GM18520 (cell line): ENCODE results near the gene REV1.
"Not testable (repeated sequence)": the region's sequence is repeated elsewhere in the genome, so short reads cannot be mapped to it uniquely, and the experiment has no call there.

Source experiments
- ATAC-seq: cut with Tn5 transposase; IDR thresholded peaks from one replicate; pipeline ENCODE4 v1.9.1; 2021; ENCODE audit not compliant: unreplicated experiment

The REV1 gene

DNA sequence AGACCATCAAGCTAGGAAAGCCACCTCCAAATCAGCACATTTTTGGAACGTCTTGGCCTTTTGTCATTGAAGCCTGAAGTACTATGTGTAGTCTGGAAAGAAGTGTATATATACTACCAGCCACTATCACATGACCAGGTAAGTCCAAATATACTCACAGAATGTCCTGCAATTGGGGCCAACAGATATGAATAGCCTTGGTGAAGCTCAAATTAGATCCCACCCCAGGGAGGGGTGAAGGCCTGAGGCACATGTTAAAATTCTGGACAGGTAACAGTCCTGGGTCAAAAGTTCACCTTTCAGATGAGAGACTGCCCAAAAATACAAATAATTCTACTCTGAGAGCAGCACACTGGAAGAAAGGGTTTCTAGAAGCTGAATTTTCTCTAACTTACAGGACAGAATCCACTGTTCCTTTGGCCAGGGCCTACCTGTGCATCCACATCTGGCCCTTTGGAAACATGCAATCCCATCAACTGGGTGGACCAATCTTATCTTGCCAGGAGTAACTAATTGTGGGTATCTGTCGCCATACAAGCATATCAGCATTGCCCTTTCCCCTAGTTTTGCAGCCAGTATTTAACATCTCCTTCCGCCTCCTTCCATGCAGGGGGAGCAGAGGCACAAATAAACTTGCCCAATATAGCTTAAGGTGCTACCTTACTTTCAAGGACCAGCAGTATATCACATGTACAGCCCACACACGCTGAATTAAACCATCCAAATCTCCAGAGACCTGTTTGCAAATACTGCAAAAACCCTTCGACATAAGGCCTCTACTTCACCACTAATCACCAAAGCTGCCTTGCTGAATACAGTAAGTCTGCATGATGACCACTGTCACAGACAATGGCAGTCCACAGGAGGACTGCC is 84.8 kb downstream of the REV1 start:
- no peak for ATAC-seq

- no peak for ATAC-seq
These were observed 85.6 kb downstream of the REV1 start for GRCh38 chr2:99404039-99404796.

DNA sequence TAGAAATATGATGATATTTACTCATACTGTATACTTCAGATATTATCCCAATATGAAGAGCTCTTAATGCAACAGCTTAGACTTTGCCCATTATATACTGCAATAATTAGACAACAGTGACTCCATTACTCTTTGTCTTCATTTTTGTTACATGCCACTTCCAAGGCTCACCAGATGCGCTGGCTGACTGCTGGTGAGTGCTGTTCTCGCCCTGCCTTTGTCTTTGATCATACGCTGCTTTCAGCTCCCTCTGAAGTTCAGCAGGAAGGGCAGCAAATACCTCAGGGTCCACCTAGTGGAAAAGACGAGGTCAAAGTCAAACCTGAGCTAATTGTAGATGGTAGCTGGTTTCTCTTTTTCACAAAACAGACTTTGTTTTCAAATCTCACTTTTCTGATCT is 86.3 kb downstream of the REV1 start:
- no peak for ATAC-seq

DNA sequence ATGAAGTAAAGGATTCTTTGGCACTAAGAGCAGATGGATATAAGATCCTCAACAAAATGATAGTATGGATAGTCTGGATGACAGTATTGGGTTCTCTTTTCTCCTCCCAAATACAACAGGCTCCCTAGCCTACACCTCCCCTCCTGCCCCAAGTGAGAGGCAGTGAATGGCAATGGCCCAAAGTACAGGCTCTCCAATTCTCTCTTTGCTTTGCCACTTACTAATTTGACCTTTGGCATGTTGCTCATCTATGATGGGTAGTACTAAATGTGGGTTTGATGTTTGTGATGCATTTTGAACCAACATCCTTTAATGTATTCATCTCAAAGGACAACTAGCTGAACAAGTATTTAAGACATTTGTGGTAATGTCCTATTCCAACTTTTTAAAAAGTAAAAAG is 86.7 kb downstream of the REV1 start:
- ATAC-seq, result no peak

DNA sequence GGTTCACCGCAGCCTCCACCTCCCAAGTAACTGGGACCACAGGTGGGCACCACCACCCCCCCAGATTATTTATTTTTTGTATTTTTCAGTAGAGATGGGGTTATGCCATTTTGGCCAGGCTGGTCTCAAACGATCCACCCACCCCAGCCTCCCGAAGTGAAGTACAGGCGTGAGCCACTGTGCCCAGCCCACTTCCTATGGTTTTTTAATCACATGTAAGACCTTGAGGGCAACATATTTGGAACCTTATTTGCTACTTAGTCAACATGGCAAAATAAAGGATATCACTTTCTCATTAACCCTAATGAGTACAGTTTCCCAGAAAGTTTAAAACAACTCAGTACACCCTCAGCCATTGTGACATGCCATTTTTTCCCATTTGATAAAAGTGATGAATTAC is 88.0 kb downstream of the REV1 start:
- no peak for ATAC-seq

DNA sequence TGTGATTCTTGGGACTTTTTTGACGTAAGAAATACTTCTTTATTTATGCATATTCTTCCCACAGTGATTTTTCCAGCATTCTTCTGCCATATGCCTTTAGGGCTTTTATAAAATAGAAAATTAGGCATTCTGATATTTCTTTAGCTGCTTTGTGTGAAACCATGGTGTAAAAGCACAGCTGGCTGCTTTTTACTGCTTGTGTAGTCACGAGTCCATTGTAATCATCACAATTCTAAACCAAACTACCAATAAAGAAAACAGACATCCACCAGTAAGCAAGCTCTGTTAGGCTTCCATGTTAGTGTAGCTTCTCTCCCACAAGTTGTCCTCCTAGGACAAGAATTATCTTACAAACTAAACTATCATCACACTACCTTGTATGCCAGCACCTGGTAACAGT is 90.0 kb downstream of the REV1 start:
- ATAC-seq, result no peak

DNA sequence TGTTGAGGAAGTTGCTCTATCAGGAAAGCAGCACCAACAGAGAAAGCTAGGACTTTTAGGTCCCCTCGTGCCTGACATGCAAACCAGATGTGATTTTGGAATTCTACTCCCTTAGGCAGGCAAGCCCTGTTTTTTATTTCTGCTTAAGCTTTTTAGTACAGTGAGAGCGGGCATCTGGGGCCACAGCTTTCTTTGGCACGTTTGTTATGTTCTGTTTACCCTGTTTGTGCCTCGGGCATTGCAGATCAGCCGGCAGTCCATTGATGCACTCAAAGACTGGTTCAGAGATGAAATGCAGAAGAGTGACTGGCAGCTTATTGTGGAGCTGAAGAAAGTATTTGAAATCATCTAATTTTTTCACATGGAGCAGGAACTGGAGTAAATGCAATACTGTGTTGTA is 90.8 kb downstream of the REV1 start:
- ATAC-seq, result no peak

DNA sequence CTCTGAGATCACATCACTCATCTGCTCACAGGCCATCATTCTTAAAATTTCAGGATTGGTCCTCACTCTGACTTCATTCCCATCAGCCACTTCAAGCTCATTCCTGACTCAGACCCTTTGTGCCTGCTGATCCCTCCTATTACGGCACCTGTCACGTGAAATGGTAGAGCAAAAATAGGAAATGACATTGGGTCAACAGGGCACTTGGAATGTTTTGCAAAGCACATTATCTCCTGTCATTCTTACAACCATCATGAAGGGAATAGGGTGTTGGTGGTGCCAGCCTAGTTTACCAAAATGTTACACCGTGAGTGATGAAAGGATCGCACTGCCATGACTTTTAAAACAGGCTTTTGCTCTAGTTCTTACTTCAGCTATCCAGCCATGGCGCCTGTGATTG is 91.5 kb downstream of the REV1 start:
- no peak for ATAC-seq

- no peak for ATAC-seq
These were observed 92.4 kb downstream of the REV1 start for GRCh38 chr2:99397266-99397920.

- no peak for ATAC-seq
These were observed 94.2 kb downstream of the REV1 start for GRCh38 chr2:99395589-99396130.

DNA sequence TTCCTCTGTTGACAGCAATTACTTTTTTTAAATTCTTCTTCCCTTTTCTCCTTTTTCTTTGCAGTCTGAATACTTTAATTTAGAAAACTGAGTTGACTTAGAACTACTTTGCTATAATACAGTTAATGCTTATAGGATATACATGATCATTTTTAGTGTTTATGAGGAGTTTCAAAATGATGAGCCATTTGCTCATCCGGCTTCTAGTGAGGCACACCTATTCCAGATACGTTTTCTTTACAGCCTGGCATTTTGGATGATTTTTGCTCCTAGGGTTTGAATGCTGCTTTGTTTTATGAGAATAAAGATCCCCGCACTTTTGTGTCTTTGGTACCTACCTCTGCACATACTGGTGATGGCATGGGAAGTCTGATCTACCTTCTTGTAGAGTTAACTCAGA is 99.9 kb downstream of the REV1 start:
- ATAC-seq, result no peak

GRCh38 chr2:99389371-99389770 is 100.4 kb downstream of the REV1 start:
- ATAC-seq, result no peak

- ATAC-seq, result no peak
These were observed 100.9 kb downstream of the REV1 start for GRCh38 chr2:99388892-99389291.

DNA sequence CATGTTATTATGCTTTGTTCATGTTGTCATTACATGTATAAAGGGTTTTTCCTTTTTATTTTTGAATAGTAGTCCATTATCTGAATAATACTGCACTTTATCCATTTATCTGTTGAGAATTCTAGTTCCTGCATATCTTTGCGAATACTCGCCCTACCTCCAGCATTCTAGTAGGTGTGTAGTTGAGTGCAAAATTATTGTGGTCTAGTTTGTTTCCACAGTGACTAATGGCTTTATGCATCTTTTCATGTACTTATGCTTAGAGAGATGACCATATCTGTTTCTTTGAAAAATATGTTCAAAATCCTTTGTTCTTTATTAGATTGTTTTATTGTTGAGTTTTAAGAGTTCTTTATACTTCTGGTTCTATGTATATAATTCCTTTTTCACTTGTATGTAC is 103.8 kb downstream of the REV1 start:
- no peak for ATAC-seq

DNA sequence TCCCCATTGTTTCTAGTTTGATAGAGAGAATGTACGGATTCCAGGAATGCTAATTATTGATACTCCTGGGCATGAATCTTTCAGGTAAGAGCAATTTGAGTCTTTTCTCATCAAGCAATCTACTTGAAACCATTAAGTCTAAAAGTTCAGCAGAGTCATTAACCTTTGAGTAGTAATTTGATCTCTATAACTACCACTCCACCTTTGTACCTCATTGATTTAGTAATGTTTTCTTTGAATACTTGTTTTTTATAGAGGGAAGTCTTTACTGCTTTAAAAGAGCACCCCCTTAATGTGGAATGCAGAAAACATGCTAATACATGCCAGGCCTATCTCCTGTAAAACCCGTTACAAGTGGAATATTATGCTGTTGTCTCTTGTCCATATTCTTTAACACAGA is 107.7 kb downstream of the REV1 start:
- ATAC-seq, result no peak

GRCh38 chr2:99380376-99381010 is 109.3 kb downstream of the REV1 start:
- ATAC-seq, result peak; percentile 30

DNA sequence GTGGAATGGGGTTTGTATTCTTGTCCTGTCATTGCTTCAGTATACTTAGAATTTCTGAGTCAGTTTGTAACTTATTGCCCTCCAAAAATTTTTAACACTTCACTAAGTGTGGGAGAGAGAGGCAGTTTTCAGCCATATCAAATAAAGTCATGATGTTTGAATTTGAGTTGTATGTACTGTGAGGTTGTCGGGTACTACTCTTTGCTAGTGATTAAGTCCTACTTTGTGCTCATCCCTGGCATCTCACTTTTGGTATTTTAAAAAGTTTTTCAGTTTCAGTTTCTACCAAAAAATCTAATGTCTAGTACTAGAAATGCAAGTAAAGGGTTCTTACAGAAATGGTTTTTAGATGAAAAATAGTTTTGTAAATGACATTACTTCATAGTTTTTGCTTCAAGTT is 111.9 kb downstream of the REV1 start:
- no peak for ATAC-seq

DNA sequence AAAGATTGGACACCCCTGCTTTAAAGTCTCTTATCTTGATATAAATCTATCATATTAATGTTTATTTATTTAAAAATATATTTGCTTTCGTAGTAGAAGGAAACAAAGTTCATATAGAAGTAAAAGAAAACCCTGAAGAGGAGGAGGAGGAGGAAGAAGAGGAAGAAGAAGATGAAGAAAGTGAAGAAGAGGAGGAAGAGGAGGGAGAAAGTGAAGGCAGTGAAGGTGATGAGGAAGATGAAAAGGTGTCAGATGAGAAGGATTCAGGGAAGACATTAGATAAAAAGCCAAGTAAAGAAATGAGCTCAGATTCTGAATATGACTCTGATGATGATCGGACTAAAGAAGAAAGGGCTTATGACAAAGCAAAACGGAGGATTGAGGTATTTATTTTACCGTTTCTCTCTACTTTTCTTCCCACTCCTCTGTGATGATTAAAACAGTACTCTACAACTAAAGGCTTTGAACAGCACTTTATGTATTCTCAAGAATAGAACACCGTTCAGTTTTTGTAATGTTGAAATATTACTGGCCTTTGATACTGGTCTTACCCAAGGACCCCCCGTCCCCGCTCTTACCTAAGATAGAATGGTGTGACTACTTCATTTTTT is 113.5 kb downstream of the REV1 start:
- ATAC-seq, result no peak

- ATAC-seq, result no peak
These were observed 115.1 kb downstream of the REV1 start for GRCh38 chr2:99374747-99375146.

- no peak for ATAC-seq
These were observed 116.7 kb downstream of the REV1 start for GRCh38 chr2:99373144-99373543.

DNA sequence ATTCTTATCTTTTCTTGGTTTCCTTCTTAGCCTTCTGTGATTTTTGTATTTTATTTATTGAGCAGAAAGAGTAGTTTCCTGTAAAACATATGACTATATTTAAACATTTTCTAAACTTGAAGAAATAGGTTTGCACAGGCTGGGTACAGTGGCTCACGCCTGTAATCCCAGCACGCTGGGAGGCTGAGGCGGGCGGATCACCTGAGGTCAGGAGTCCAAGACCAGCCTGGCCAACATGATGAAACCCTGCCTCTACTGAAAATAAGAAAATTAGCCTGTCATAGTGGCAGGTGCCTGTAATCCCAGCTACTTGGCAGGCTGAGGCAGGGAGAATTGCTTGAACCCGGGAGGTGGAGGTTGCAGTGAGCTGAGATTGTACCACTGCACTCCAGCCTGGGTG is 121.0 kb downstream of the REV1 start:
- ATAC-seq, result not testable (repeated sequence)
